Measurements from ENCODE around the gene HOXD3.

Gene HOXD3

GRCh38 chr2:176150584-176151441 is 6.3 kb upstream of the HOXD3 start:
- TF ChIP-seq CTCF (IDR thresholded peaks at IDR 0.05; ENCODE audit: low read depth, low read length) (no peak), MAX (IDR thresholded peaks at IDR 0.05; ENCODE audit: low read depth, low read length) (no peak), MYC (IDR thresholded peaks at IDR 0.05; ENCODE audit: low read depth, low read length) (no peak), POLR2A (IDR thresholded peaks at IDR 0.05; ENCODE audit: extremely low read depth, insufficient read length) (no peak)
- no peak overlapping the region for H3K4me3 ChIP-seq (ENCODE audit: low read depth, low read length)
- no peak for DNase-seq (ENCODE audit: low read depth)

- H3K4me3 ChIP-seq (ENCODE audit: low read depth, low read length), result no peak within 1 kb of the TSS
Observed at GRCh38 chr2:176151442-176152287, 5.4 kb upstream of the HOXD3 start, which contains the start of gene HOXD4. HOXD4 (plus strand) TSS chr2:176151550; CDS start chr2:176151634, 84 bp downstream.

GRCh38 chr2:176152350-176153181 is 4.5 kb upstream of the HOXD3 start:
- H3K4me3 ChIP-seq (ENCODE audit: low read depth, low read length), result no peak overlapping the region
- TF ChIP-seq CTCF (IDR thresholded peaks at IDR 0.05; ENCODE audit: low read depth, low read length), result no peak
- TF ChIP-seq POLR2A (IDR thresholded peaks at IDR 0.05; ENCODE audit: extremely low read depth, insufficient read length), result no peak
- no peak for TF ChIP-seq MYC (IDR thresholded peaks at IDR 0.05; ENCODE audit: low read depth, low read length)
- no peak for TF ChIP-seq MAX (IDR thresholded peaks at IDR 0.05; ENCODE audit: low read depth, low read length)
- DNase-seq (ENCODE audit: low read depth), result no peak

More at GRCh38 chr2:176151442-176152287, 5.4 kb upstream of the HOXD3 start, which contains the start of gene HOXD4:
- no peak for DNase-seq (ENCODE audit: low read depth)
- TF ChIP-seq POLR2A (IDR thresholded peaks at IDR 0.05; ENCODE audit: extremely low read depth, insufficient read length) (no peak), MYC (IDR thresholded peaks at IDR 0.05; ENCODE audit: low read depth, low read length) (no peak), CTCF (IDR thresholded peaks at IDR 0.05; ENCODE audit: low read depth, low read length) (no peak), MAX (IDR thresholded peaks at IDR 0.05; ENCODE audit: low read depth, low read length) (no peak)

GRCh38 chr2:176154576-176155252 is 2.4 kb upstream of the HOXD3 start:
- no peak for DNase-seq (ENCODE audit: low read depth)
- no peak overlapping the region for H3K4me3 ChIP-seq (ENCODE audit: low read depth, low read length)
- TF ChIP-seq POLR2A (IDR thresholded peaks at IDR 0.05; ENCODE audit: extremely low read depth, insufficient read length) (no peak), MYC (IDR thresholded peaks at IDR 0.05; ENCODE audit: low read depth, low read length) (no peak), CTCF (IDR thresholded peaks at IDR 0.05; ENCODE audit: low read depth, low read length) (no peak), MAX (IDR thresholded peaks at IDR 0.05; ENCODE audit: low read depth, low read length) (no peak)
